Vagina (tissue), 2 donors: Measurements from ENCODE around the gene EPHA3.

Source experiments
- POLR2A ChIP-seq, 2 donors: fragments of 450-650 bp; IDR thresholded peaks; one replicate each; pipeline ENCODE4 v1.6.1; 2017; ENCODE audit warnings: antibody characterized with exemption in 2 of 2, mild to moderate bottlenecking in 2 of 2, moderate library complexity in 2 of 2
- TF ChIP-seq, protein P1 (sequence below), 3 experiments: fragments of 450-650 bp in 2 of 3; fragments of 200-600 bp in 1 of 3; sonication (generic) in 1 of 3; IDR thresholded peaks; one replicate each; pipeline ENCODE4 v1.5.1; 2017 to 2019; ENCODE audit warnings: antibody characterized with exemption in 3 of 3, mild to moderate bottlenecking in 2 of 3, moderate library complexity in 2 of 3

DNA sequence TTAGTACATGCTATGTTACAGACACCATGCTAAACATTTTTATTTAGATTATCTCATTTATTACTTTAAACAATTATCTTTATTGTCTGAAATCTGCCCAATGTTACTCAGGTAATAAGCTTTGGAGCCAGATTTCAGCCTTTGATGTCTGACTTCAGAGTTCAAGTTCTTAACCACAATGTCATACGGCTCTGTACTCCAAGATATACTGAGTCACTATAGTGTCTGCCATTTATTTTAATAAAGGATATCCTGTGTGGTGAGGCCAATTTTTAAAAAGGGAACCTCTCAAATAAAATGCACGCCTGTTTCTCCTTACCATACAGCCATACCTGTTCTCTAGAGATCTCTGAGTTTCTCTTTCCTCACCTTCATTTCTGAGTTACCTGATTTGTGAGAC, 193.1 kb downstream of the EPHA3 start:
- TF ChIP-seq, protein P1, sequence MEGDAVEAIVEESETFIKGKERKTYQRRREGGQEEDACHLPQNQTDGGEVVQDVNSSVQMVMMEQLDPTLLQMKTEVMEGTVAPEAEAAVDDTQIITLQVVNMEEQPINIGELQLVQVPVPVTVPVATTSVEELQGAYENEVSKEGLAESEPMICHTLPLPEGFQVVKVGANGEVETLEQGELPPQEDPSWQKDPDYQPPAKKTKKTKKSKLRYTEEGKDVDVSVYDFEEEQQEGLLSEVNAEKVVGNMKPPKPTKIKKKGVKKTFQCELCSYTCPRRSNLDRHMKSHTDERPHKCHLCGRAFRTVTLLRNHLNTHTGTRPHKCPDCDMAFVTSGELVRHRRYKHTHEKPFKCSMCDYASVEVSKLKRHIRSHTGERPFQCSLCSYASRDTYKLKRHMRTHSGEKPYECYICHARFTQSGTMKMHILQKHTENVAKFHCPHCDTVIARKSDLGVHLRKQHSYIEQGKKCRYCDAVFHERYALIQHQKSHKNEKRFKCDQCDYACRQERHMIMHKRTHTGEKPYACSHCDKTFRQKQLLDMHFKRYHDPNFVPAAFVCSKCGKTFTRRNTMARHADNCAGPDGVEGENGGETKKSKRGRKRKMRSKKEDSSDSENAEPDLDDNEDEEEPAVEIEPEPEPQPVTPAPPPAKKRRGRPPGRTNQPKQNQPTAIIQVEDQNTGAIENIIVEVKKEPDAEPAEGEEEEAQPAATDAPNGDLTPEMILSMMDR (IDR thresholded peaks at IDR 0.05): no peak
- TF ChIP-seq POLR2A (IDR thresholded peaks at IDR 0.05): no peak
